HG03571 (cell line): Measurements from ENCODE around the gene CIC.

Source experiments
- ATAC-seq: cut with Tn5 transposase; IDR thresholded peaks from one replicate; pipeline ENCODE4 v1.9.1; 2021; ENCODE audit not compliant: unreplicated experiment

CIC gene

DNA sequence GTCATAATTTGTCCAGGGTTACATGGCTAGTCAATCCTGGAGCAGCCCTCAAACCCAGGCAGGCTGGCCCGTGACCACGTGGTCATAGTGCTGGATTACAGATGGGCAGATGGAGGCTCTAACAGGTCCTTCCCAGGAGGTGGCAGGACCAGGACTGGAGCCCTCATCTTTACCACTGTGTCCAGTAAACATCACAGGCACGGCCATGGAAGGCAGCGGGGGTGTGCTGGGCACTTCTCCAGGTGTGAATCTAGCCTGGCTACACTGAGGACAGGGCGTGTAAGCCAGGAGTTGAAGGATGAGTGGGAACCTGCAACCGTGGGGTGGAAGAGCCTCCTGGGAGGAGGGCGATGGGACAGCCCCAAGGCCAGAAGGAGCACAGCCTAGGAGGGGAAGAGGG lies 6.1 kb downstream of the CIC start:
- ATAC-seq, result no peak

DNA sequence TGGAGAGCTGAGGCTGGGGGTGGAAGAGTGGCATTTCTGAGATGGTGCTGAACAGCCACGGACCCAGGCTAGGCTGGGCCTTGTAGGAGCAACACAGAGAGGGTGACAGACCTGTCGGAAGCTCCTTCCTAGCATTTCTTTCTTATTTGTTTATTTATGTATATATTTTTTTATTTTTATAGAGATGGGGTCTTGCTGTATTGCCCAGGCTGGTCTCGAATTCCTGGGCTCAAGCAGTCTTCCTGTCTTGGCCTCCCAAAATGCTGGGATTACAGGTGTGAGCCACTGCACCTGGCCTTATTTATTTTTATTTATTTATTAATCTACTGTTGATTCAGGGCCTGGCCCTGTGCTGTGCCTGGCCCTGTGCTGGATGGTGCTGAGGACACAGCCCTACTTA lies 6.5 kb downstream of the CIC start:
- no peak for ATAC-seq

DNA sequence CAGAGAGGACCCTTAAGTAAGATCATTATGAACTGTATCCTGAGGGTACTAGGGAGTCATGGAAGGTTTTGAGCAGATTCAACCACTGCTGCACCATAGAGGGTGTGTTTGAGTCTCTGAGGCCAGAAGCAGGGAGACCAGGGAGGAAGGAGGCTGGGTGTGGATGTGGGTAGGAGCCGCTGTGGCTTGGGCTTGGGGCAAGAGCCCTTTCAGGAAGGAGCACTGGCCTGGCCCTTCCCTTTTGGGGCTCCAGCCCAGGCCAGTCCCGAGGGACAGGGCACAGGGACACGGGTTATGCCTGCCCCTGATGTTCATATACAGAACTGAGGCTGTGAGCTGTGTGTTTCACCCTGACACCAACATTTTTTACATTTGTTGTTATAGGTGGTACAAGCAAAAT lies 7.2 kb downstream of the CIC start:
- no peak for ATAC-seq

DNA sequence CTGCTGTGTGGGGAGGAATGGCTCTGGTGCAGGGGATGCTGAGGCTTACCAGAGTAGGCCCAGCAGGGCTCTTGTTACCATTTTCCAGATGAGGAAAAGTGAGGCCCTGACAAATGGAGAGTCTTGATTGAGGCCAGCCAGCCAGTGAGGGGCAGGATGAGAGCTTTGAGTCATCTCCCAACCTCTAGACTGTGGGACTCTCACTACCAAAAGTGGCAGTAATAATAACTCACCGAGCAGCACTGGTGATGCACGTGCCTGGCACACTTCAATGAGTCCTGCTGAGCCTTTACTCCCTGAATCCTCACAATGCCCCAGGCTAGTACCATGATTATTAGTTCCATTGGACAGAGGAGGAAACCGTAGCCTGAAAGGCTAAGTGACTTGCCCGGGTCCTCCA lies 7.8 kb downstream of the CIC start:
- ATAC-seq, result no peak

DNA sequence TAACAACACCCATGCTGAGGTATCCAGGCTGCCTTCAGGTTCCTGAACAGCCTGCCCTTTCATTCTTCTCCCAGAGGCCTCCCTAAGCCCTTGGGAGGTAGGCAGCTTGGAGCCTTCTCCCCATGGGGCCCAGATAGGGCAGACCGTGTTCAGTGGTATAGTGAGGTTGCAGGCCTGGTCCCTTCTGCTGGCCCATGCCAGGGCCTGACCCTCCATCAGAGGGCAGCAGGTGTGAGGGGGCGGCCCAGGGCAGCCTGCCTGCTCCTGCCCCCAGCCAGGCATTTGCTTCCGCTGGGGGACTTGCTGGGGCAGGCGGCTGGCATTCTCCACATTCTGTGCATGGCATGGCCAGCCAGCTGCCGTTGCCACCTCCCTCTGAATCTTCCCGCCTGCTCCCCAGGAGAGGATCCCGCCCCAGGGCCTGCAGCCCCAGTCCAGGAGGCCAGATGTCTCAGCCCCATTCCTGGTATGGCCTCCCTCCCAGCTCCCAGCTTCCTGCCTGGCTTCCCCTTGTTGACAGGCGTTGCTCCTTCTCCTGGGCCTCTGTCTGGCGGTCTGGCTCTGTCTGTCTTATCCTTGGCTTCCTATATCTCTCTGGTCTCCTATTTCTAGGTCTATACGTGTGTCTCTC lies 8.9 kb downstream of the CIC start:
- ATAC-seq, result no peak

DNA sequence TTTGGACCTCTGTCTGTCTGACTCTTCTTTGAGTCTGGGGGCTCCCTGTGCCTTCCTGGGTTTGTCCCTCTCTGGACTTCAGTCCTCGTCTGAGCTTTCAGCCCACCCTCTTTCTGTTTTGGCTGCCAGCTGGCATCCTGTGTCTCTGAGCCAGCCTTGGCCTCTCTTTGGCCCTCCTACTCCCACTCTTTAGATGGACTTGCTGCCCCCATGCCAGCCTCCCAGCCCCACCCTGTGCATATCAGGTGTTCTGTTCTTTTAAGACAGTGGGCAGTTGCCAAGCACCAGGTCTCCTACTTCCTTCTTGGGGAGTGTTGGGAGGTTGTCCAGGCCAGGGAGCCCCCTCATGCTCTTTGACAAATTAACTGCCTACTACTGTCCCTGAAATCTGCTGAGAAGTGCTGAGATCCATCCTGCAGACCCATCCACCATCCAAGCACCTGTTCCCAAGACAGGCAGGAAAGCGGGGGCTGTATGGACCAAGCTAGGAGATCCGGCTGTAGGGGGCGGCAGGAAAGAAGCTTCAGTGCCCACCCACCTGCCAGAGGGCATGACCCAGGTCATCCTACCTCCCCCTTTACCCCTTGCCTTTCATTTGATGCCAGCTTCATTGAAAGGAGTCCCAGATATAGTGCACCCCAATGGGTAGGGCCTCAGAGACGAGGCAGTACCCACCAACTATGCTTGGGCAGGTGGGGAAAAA lies 9.6 kb downstream of the CIC start:
- ATAC-seq, result no peak

DNA sequence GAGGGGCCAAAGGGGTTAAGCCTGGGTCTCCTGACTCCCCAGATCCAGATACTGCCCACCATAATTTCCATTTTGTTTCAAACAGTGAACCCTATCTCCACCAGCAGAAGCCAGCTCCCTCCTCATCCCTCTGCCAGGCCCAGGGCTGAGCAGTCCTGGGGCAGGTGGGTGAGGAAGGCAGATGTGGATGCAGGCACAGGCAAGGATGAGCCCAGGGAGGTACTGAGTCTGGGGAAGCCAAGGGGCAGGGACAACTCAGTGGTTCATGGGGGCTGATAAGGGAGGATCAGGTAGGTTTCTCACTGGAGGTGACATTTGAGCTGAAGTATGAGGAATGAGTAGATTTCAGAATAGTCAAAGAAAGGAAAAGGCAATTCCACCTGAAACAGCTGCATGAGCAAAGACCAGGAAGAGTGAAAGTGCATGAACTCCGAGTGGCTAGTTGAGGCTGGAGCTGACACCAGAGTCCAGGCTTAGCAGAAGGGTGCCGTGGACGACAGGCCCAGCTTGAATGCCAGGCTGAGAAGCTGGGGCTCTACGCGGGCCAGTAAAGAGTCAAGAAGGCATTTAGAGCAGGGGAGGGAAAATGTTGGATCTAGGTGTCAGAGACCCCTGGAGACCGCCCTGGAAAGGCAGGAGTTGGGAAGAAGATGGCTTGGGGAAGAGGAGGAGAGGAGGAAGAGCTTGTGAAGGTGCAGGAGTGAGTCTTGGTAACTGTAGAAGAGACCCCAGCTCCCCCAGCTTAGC lies 10.3 kb downstream of the CIC start:
- no peak for ATAC-seq

DNA sequence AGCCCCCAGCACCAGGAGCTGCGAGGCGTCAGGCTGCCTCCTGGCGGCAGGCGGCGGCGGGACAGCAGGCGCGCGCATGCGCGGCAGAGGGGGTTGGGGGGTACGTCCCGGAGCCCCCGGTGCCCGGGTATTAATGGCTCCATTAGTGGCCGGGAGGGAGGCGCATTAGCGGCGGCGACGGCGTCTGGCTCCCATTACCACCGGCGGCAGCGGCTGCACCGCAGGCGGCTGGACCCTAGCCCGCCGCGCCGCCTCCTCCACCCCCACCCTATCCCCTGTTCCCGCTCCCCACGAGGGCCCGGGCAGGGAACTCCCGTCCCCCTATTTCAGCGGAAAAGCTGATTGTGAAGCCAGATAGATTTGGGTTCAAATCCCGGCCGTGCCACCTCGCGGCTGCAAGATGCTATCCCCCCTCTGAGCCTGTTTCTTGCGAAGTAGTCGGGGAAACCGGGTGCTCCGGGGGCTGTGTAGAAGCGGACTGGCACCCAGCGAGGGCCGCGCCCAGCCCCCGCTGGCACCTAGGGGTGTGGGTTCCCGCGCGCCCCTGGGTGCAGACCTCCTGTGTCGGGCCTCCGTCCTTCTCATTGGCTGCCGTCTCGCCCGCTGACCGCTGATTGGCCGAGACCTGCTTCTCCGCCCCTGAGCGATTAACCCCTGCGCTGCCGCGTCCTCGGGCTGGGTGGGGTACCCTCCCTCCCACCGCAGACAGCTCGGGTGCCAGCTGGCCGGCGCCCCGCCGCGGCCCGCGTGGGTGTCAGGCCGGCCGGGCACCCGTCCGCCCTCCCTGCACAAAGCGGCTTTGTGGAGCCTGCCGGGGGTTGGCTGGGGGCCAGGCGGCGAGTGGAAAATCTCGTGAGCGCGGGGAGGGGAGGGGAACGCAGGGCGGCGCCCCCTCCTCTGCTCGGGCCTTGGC lies 11.1 kb downstream of the CIC start:
- no peak for ATAC-seq

DNA sequence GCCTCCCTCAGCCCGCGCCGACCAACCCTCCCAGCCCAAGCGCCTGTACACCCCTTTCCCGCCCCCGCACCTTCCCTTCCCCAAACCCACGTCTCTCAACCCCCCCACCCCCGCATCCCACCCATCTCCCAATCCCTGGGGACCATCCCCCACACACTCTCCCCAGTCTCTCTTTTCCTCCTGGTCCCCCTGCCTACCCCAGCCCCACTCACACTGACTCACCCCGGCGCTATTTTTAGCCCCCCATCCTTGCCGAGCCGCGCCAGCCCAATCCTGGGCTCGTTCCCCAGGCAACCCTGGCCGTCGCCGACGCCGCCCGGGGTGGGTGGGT lies 11.7 kb downstream of the CIC start:
- ATAC-seq, result no peak

DNA sequence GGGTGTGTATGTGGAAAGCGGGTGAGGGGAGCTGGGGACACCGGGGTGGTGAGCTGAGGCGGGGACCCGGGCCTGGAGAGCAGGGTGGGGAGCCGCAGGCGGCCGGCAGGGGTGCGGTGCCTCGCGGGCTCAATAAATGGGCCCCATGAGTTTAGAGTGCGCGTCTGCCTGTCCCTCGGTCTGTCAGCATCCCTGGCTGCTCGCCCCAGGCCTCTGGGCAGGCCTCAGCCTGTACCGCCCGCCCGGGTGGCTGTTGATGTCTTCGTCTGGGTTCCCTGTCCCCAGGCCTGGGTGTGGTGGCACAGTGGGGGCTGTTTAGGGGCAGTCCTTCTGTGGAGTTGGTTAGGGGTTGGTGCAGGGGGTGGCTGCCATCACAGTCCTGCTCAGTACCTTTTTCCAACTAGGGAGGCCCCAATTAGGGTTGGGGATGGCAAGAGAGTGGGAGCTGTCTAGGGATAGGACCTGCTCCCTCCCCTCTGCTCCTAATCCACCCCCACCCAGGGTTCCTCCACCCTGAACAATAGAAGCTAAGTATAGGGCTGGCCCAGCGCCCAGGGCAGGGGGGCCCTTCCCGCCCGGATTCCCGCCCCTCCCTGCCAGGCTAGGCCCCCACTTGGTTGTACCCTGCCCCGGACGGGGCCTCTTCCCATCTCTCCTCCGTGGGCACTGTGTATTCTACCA lies 12.2 kb downstream of the CIC start:
- ATAC-seq, result no peak

DNA sequence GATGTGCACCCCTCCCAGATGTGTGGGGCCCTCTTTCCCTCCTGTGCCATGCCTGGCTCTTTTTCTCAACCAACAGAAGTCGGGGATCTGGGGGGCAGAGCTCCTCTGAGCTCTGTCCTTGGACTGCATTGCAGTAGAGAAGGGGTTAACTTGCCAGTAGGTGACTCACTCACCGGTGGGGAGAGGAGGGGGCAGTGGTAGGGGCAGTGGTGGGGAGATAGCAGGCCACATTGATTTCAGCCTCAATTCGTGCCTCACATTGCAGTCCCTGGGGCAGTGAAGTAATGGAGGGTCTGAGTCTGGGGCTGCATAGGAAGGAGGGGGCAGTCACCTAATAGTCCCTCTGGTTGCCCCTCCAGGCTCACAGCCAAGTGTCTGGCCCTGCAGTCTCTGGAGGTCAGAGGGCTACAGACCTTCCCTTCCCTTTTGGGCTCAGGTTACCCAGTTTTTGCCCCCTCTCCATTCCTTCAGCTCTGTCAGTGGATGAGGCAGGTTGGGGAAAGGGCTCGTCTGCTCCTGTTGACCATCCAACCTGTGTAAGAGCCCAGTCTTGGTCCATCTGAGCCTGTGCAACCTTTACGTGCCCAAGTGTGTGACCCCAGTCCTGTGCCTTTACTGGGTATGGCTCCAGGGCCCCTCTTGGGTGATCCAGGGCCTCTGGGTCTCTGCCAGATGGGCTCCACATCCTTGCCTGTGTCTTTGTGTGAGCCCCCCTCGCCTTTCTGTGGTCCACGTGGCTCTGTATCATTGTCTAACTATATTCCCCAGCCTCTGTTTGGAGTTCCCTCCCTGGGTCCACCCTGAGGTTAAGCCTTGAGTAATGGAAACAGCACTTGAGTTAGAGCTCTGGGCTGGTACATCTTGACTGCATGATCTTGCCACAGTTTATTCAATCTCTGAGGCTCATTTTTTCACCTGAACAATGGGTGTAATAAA lies 13.0 kb downstream of the CIC start:
- ATAC-seq, result no peak

DNA sequence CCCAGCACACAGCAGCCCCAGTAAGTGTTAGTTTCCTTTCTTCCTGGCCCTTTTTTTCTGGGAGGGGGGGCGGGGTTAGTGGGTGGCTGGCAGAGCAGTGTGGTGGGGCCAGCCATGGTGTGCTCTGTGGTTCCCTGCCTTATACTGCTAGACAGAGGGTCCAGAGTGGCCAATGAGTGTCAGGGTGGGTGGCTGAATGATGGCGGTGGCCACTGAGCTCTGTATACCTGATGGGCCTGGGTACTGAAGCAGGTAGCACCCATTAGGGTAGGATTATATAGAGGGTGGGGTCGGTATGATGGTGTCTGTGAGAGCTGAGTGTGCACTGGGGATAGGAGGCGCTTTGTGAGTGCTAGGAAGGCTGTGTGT lies 13.8 kb downstream of the CIC start:
- ATAC-seq, result no peak

DNA sequence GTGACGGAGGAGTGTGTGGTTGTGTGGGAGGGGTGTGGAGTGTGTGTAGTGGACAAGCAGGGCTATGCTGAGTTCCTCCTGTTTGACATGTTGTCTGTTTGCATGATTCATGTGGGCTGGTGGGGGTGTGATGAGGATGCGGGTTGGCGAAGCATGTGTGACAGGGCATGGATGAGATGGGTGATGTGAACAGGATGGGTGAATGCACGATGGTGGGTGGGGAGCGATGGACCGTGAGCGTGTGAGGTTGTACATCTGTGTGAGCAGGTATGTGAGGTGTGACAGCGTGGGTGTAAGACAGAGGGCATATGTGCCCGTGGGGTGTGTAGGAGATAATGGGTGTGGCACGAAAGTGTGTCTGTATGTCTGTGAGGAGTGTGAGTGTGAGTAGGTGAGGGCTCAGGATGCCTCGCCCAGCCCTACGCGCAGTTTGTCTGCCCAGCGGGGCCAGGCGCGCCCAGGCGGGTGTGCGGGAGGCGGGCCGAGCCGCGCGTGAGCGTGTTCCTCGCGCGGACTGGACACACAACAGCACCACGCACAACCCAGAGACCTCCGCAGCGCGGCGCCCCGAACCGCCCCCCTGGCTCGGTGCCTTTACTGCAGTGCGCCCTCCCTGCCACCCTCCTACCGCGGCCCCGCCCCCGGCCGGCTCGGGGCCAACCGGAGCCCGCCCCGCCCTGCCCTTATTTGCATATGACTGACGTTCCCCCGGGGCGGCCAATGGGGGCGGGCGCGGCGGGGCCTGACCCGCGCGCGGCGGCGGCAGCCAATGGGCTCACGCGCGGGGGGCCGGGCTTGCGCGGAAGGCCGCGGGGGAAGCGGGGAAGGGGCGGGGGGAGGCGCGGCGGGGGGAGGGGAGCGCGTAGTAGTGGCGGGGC lies 14.4 kb downstream of the CIC start:
- peak; percentile 42 for ATAC-seq

DNA sequence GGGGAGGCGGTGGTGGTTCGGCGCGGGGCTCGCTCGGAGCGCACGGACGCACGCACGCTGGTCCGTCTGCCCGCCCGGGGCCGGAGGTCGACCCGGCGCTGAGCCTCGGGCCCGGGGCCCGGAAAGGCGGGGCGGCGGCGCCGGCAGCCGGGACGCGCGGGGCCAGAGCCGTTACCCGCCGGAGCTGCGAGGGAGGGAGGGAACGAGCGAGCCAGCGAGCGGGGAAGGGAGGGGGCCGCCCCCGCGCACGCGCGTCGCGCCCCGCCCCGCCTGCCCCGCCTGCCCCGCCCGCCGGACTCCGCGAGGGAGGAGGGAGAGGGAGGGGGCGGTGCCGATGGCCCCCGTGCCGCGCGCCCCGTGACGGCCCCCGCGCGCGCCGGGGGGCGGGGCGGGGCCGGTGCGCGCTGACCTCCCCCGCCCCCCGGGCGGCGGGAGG lies 15.0 kb downstream of the CIC start:
- ATAC-seq, result peak; percentile 31

DNA sequence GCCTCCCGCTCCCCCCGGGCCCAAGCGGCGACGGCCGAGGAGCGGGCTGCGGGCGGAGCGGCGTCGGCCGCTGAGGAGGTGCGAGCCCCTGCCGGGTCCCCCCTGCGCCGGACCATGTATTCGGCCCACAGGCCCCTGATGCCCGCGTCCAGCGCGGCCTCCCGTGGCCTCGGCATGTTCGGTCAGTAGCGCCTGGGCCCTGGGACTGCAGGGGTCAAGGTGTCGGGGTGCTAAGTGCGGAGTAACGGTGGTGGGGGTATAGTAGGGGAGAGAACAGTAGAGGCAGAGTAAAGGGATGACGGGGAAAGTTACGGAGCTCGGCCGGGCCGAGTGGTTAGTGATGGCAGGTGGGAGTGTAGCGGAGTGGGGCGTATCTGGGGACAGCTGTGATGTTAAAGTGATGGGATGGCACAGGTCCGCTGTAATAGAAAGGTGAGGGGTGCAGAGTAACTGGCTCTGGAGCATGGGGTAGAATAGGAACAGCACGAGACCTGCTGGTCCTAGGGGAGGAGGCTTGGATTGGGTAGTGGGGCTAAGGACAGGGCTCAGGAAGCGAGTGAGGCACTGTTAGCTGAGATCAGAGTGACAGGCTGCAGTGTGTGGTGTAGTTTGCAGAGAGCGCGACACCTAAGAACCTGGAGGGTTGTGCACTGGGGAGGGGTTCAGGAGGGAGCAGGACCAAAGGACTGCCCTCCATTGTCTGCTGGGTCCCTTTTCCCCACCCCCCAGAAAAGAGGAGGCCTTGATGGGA lies 15.7 kb downstream of the CIC start:
- no peak for ATAC-seq

DNA sequence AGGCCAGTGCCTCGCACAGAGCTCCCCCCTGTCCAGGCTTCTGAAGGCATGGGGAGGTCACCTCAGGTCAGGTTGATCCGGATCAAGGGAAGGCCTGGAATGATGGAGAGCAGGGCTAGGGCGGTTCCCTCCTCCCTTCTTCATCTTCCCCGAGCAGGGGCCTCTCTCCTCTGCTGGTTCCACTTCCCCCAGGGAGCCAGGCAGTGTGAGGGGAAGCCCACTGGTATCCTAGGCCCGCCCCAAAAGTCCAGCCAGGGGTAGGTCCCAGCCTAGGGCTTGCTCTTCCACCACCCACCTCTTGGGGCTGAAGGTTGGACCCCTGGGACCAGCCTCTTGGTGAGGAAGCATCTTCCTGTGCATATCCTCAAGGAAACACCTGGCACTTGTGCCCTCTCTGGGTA lies 16.5 kb downstream of the CIC start:
- no peak for ATAC-seq

DNA sequence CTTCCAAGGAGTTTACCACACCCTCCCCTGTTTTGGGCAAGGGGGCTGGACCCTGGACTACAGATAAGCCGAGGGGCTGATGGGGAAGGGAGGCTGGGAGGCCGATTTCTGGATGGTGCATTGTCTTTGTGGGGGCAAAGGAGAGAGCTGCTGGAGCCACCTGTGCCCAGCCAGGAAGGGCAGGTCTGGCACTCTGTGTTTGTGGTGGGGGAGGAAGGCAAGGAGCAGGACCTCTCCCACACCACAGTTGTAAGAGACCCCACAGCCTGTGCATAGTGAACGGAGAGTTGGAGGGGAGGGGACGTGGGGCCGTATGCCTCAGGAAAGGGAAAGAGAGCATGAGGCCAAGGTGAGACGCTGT lies 16.9 kb downstream of the CIC start:
- no peak for ATAC-seq

DNA sequence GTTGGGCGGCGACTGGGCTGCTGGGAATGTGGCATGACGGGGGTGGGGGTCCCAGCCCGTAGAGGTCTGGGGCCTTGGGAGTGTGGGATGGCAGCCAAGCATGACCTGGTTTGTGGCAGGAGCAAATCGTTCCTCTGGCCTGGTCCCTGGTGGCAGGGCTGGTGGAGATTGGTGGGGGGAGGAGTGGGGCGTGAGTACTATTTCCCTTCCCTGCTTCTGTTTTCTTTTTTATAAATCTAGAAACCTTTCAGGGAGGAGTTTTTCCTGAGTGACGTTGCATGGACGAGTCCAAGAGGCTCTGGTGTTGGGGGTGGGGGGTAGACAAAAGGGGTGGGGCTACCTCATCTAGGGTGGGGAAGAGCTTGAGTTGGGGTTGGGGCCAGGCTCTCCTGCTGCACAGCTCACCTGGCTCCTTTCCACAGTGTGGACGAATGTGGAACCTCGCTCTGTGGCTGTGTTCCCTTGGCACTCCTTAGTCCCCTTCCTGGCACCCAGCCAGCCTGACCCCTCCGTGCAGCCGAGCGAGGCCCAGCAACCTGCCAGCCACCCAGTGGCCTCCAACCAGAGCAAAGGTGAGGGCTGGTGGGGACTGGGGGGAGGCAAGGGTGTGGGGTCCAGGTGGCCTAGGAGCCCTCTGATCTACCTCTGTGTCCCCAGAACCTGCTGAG lies 17.4 kb downstream of the CIC start:
- ATAC-seq, result no peak
